ENCODE data around the gene LIN54.

Gene LIN54

DNA sequence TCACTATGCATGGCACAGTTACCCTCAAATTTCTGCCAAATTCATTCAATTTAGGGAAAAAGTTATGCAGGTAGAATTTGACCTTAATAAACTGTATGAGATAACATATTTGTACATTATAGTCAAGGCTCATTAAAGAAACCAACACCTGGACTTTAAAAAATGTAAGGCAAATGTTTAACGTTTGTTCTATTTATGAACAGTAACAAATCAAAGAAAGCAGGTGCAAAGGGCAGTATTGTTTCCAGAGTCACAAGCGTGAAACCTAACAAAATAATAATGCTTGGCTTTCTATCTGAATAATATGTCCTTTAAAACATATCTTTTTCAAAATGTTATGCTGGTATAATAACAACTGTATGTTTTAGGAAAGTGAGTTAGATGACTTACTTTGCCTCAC is 41.2 kb downstream of the LIN54 start:
- no peak overlapping the region for H3K4me3 ChIP-seq (ENCODE audit: low read depth, low read length)
- no peak for TF ChIP-seq CTCF (IDR thresholded peaks at IDR 0.05; ENCODE audit: low read depth, low read length)

DNA sequence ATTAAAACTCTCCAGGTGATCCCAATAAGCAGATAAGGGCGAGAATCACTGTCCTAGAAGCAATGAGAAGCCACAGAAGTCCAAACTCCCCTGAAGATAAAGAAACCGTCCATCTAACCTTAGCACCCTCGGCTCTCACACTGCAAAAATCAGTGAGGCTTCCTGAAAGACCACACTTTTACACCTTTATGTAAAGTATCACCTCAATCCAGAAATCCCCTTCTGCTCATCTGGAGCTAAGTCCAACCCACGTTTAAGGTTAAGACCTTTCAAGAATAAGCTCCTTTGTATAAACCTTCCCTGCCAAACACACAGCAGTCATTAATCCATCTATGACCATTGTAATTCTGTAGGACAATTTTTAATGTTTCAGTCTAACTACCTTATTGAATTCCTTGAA is 41.7 kb downstream of the LIN54 start:
- TF ChIP-seq CTCF (IDR thresholded peaks at IDR 0.05; ENCODE audit: low read depth, low read length) = no peak
- H3K4me3 ChIP-seq (ENCODE audit: low read depth, low read length) = no peak overlapping the region

DNA sequence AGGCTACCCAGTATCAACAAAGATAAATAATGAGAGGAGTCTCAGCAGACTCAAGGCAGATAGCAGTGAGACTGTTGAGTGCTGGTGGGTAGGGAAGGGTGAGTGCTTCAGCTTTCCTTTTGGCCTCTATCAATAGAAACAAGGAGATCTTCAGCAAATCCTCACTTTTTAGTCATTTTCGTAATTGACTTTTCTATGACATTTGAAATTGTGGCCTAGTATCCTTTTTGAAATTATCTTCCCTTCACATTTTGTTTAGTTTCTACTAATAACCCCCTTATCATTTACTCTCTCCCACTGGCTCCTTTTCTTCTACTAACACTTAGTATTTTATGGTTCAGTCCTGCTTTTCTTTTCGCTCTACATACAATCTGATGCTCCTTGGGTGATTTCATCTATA is 44.9 kb downstream of the LIN54 start:
- H3K4me3 ChIP-seq (ENCODE audit: low read depth, low read length) = no peak overlapping the region
- TF ChIP-seq CTCF (IDR thresholded peaks at IDR 0.05; ENCODE audit: low read depth, low read length) = no peak

- no peak for TF ChIP-seq CTCF (IDR thresholded peaks at IDR 0.05; ENCODE audit: low read depth, low read length)
- no peak overlapping the region for H3K4me3 ChIP-seq (ENCODE audit: low read depth, low read length)
Measured at GRCh38 chr4:82957045-82957444, 53.6 kb downstream of the LIN54 start.

DNA sequence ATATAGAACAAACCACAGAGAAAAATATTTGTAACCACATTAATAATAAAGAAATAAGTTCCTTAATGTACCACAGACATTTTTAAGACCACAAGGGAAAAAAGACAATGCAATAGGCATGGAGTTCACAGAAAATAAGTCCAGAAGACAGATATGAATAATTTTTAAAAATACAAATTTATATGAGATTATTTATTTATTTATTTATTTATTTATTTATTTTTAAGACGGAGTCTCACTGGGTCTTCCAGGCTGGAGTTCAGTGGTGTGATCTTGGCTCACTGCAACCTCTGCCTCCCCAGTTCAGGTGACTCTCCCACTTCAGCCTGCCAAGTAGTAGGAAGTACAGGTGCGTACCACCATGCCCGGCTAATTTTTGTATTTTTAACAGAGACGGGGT is 56.4 kb downstream of the LIN54 start:
- H3K4me3 ChIP-seq (ENCODE audit: low read depth, low read length) = no peak overlapping the region
- no peak for TF ChIP-seq CTCF (IDR thresholded peaks at IDR 0.05; ENCODE audit: low read depth, low read length)

DNA sequence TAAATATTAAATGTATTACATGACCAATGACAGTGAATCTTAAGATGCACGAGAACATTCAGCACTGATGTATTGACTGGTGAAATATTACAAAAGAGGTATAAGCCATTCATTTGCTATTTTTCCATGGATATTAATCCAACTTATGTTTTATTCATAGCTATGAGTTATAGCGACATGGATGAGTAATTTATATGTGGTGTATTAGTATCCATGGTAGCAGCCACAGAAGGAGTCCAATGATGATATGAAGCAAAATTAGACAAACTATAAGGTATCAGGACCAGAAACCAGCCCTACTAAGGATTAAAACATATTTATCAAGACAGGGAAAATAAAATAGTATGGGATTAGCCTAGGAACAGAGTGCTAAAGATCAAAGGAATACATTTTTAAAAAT is 59.4 kb downstream of the LIN54 start:
- TF ChIP-seq CTCF (IDR thresholded peaks at IDR 0.05; ENCODE audit: low read depth, low read length) = no peak
- no peak overlapping the region for H3K4me3 ChIP-seq (ENCODE audit: low read depth, low read length)

DNA sequence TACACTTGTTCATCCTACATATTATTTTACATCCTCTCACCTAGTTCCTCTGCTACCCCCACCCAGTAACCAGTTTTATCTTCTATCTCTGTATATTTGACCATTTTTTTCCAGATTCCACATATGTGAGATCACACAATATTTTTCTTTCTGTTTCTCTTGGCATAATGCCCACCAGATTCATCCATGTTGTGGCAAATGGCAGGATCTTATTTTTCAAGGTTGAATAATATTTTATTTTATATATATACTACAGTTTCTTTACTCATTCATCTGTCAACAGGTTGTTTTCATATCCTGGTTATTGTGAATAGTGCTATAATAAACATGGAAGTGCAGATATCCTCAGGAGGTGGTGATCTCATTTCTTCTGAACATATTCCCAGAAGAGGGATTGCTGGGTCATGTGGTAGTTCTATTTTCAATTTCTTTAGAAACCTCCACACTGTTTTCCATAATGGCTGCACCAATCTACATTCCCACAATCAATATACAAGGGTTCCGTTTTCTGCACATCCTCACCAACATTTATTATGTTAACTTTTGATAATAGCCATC is 61.9 kb downstream of the LIN54 start:
- TF ChIP-seq CTCF (IDR thresholded peaks at IDR 0.05; ENCODE audit: low read depth, low read length) = no peak
- H3K4me3 ChIP-seq (ENCODE audit: low read depth, low read length) = no peak overlapping the region

All from WI38 (cell line).